GM10248 (cell line): ENCODE measurements around the gene MSL1.

Experiments
- CTCF ChIA-PET: fragments of 300-600 bp; sonication (Branson Sonifier 250); formaldehyde crosslinking; extraction: SDS; loops from one replicate; lab custom pipeline; 2021; ENCODE audit warnings: antibody characterized with exemption; lab: Yijun Ruan, JAX
- POLR2A ChIA-PET: fragments of 350-650 bp; sonication (Branson Sonifier 250); formaldehyde crosslinking; extraction: SDS; loops from one replicate; lab custom pipeline; 2020; ENCODE audit warnings: antibody characterized with exemption; lab: Yijun Ruan, JAX
- DNase-seq: peaks from one replicate; pipeline ENCODE4 v3.0.0; 2012; ENCODE audit errors: extremely low spot score
- CTCF ChIP-seq: IDR thresholded peaks from 2 replicates; pipeline ENCODE4 v1.5.1; 2012; ENCODE audit warnings: mild to moderate bottlenecking, low read depth; ENCODE audit errors: extremely low read depth, missing control alignments, control extremely low read depth

MSL1 gene

DNA sequence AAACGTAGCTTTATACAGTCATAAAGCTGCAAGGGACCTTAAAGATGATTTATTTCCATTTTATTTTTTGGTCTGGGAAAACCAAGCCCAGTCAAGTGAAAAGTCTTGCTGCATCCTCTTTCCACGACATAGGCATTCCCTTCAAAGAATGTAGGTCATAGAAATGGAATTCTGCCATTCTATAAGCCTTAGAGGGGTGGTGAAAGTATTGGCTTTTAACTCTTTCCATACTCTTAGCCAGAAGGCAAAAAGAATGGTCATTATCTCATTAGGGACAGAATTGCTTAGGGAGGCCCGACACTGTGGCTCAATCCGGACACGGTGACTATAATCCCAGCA lies 7.9 kb upstream of the MSL1 start:
- DNase-seq = no peak
- CTCF ChIA-PET = interaction anchor here (0.9 to 7.1 kb wide), 31 partner anchors 12 to 193 kb away, joined by 3 to 180 read pairs (median 9); partner anchors contain the start of genes CASC3, CSF3, MSL1 and NR1D1

GRCh38 chr17:40115101-40115436 lies 6.7 kb upstream of the MSL1 start:
- POLR2A ChIA-PET = no interaction called here
- no peak for TF ChIP-seq CTCF
- CTCF ChIA-PET = interaction anchor here (1.2 to 7.1 kb wide), 5 partner anchors 12 to 79 kb away, joined by 4 to 118 read pairs (median 39); no protein-coding TSS in a partner anchor
- no peak for DNase-seq

More for the DNA sequence above, 7.9 kb upstream of the MSL1 start:
- TF ChIP-seq CTCF = no peak
- POLR2A ChIA-PET = interaction anchor here (1.4 kb wide), 1 partner anchor 8 kb away, joined by 8 read pairs; the partner anchor contains the start of gene MSL1

- ChIA-PET POLR2A (interaction anchor here (0.6 to 1.1 kb wide), 4 partner anchors 9 to 355 kb away, joined by 3 to 8 read pairs (median 4); partner anchors contain the start of gene CASC3), CTCF (interaction anchor here (1.5 to 8.0 kb wide), 5 partner anchors 11 to 46 kb away, joined by 5 to 105 read pairs (median 16); partner anchors contain the start of gene CASC3)
- peak; percentile 77 for DNase-seq
- peak; percentile 12 for TF ChIP-seq CTCF
These were observed 596 bp downstream of the MSL1 start for GRCh38 chr17:40122136-40122998.

DNA sequence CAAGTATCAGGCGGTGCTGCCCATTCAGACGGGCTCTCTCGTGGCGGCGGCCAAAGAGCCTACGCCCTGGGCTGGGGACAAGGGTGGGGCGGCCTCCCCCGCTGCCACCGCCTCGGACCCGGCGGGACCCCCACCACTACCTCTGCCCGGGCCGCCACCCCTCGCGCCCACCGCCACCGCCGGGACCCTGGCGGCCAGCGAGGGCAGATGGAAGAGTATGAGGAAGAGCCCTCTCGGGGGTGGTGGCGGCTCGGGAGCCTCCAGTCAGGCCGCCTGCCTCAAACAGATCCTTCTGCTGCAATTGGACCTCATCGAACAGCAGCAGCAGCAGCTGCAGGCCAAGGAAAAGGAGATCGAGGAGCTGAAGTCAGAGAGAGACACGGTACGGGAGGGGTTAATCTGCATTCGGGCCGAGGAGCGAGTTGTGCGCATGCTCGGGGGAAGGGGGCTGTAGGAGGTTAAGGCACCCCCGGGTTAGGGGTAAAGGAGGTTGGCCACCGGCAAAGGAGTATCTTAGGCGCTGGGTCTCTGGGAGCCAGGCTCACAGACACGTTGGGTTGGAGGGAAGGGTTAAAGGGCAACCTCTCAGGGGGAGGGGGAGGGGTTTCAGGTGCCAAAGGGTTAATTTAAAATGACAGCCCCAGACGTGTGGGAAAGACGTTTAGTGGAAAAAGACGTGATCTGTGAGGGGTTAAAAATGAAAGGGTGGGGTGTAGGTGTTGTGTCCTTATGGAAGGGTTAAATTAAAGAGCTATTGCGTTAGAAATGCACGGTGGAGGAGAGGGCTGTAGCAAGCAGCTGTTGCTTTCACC lies 1.4 kb downstream of the MSL1 start:
- ChIA-PET CTCF (interaction anchor here (0.8 to 8.0 kb wide), 10 partner anchors 10 to 96 kb away, joined by 3 to 105 read pairs (median 5); partner anchors contain the start of gene CASC3), POLR2A (interaction anchor here (1.2 to 2.2 kb wide), 2 partner anchors 17 to 24 kb away, joined by 3 to 11 read pairs; partner anchors contain the start of gene CASC3)
- TF ChIP-seq CTCF = no peak
- DNase-seq = peak; percentile 66

- ChIA-PET CTCF (interaction anchor here (0.8 to 8.0 kb wide), 11 partner anchors 10 to 96 kb away, joined by 3 to 105 read pairs (median 4); partner anchors contain the start of gene CASC3), POLR2A (interaction anchor here (1.2 to 2.2 kb wide), 2 partner anchors 16 to 24 kb away, joined by 3 to 11 read pairs; partner anchors contain the start of gene CASC3)
- TF ChIP-seq CTCF = no peak
- DNase-seq = no peak
These were observed 2.0 kb downstream of the MSL1 start for GRCh38 chr17:40123811-40124114.
